Measurements from ENCODE around the gene GRK3.
"Not testable (repeated sequence)": the region's sequence is repeated elsewhere in the genome, so short reads cannot be mapped to it uniquely, and the experiment has no call there.

Gene GRK3

DNA sequence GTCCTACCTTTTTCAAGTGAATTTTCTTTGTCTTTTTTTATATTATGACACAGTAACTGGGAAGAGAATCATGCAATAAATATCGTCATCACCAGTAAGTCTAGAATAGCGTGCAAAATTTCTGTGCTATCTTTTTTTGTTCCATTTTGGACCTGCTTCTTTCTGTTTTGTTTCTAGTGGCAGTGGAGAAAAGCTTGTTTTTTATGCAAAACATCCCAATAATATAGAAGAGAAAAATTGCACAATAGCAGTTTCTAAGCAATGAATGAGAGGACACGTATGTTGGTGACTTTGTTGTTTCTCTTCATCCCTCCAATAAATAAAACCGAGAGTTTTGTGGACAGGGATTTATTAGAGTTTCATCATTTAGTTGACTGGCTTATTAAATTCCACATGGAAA lies 10.3 kb downstream of the GRK3 start:
- no peak for DNase-seq

DNA sequence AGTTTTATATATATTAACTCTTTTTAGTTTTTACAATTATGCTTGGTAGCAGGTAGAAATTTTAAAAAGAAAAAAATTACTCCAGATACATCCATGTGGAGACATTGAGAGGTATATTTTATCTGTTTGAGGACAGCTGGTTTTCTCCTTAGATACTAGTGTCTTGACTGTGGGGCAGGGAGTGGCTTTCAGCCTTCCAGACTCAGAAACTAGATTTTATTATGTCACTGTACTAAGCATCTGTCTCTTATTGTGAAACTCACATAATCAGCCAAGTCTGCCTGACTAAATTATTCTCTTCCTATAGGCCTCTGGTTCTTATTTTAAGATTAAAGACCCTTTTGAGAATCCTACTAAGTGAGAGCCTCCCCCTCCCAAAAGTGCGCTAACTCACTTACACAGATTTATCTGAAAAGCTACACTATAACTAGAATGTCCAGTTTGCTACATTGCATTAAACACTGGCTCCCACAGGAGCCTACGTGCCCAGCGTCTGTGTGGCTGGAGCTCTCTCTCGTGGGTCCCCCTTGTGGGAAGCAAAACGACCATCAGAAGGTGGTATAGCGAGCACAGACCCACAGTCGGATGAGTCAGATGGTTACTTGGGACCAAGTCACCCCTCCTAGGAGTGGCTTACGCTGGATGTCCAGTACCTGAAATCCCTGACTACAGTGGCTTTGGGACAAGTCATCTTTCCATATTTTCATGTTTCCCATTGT lies 11.4 kb downstream of the GRK3 start:
- DNase-seq, result not testable (repeated sequence)

DNA sequence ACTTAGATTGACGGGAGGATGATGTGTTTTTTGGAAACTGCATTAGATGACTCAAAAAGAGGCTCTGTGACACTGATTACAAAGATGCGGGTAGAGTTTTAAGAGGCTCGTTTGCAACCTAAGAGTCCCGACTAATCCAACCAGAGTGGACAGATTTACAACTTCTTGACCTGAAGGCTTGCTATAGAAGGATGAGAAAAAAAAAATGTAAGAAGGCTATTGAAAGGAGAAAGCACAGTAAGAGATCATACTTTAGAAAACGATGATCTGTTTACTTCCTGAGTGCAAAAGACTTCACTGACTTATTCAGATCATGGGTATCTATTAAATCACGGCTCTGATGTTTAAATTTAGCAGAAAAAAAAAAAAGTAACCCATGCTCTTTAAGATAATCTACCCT lies 17.0 kb downstream of the GRK3 start:
- DNase-seq, result not testable (repeated sequence)

DNA sequence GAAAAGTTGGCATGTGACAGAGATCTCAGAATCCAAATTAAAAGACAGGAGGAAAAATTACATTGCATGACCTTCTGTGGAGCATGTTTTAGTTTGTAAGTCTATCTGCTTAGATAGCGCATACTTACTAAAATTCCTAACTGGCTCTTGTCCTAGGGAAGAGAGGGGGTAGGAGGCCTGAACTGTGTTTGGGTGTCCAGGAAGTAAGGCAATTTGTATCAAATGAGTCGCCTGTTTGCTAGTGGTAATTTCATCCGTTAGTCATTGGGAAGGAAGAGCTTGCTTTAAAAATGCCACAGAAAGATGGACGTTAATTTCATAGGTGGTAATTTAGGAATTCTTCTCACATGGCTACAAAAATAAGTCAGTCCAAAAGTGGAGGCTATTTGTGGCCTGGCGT lies 18.5 kb downstream of the GRK3 start:
- DNase-seq, result no peak

DNA sequence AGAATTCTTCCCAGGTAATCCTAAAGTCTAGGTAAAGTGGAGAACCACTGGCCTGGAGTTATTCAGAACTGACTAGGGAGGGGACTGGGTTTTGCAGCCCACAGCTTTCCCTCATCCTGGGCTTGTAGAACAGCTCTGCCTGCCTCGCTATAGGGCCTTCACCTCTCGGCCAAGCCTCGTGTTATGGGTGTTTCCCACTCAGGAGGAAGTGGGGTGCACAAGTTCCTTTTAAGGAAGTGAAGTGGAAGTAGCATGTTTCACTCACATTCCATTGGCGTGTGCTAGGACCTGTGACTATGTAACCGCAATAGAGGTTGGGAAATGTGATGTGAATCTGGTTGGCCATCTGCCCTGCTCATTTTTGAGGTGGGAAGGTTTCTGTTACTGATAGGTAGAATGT lies 20.5 kb downstream of the GRK3 start:
- not testable (repeated sequence) for DNase-seq

DNA sequence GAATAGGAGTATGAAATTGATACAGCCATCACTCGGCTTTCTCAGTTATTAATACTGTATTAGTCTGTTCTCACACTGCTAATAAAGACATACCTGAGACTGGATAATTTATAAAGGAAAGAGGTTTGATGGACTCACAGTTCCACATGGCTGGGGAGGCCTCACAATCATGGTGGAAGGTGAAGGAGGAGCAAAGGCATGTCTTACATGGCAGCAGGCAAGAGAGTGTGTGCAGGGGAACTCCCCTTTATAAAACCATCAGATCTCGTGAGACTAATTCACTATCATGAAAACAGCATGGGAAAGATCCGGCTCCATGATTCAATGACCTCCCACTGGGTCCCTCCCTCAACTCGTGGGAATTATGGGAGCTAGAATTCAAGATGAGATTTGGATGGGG lies 25.2 kb downstream of the GRK3 start:
- DNase-seq, result not testable (repeated sequence)

DNA sequence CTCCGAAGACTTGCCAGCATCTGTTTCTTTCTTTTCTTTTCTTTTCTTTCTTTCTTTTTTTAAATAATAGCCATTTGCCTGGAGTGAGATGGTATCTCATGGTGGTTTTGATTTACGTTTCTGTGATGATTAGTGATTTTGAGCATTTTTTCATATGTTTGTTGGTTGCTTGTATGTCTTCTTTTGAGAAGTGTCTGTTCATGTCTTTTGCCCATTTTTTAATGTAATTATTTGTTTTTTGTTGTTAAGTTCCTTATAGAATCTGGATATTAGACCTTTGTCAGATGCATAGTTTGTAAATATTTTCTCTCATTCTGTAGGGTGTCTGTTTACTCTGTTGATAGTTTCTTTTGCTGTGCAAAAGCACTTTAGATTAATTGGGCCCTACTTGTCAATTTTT lies 28.8 kb downstream of the GRK3 start:
- DNase-seq, result not testable (repeated sequence)

DNA sequence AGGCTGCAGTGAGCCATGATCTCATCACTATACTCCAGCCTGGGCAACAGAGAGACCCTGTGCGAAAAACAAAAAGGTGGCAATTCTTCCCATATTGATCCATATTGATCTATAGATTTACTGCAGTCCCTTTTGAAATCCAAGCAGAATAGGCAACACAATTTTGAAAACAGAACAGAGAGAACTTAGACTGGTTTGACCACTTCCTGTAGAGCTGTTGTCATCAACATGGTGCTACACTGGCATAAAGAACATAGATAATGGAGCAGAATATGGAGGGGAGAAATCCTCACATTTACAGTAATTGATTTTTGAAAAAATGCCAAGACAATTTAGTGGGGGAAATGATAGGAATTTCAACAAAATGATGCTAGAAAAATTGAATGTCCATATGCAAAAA lies 34.1 kb downstream of the GRK3 start:
- no peak for DNase-seq

DNA sequence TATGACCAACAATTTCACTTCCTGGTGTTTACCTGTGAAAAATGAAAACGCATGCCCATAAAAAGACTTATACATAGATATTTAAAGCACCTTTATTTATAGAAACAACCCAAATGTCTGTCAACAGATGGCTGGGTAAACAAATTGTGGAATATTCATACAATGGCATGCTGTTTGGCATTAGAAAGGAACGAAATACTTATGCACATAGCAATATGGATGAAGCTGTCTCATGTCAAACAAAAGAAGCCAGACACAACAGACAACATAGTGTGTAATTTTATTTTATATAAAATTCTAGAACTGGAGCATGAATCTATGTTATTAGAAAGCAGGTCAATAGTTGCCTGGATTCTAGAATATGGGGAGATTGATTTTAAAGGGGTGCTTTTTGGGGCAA lies 38.0 kb downstream of the GRK3 start:
- no peak for DNase-seq

DNA sequence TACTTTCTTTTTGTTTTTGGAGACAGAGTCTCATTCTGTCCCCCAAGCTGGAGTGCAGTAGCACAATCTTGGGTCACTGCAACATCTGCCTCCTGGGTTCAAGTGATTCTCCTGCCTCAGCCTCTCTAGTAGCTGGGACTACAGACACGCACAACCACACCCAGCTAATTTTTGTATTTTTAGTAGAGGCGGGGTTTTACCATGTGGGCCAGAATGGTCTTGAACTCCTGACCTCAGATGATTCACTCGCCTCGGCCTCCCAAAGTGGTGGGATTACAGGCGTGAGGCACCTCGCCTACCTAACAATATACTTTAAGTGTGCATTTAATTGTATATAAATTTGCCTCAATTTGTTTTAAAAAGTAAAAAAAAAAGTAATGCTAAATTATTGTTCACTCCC lies 38.4 kb downstream of the GRK3 start:
- DNase-seq, result no peak

DNA sequence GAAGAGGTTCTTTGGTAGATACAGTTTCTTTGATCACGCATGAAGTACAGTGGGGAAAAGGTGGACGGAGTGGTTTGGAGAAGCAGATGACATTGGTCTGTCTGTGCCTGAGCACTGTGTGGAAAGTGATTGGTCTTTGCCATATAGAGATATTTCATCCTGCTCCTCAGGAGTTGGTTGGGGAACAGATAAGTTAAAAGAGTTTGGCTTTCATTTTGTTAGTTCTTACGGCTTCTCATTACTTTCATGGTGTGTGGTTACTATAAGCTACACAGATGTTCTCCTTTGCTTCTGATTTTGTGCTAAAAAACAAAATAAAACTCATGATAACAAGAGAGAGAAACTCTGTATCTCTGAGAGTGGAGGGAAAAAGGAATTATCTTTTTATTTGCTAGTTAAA lies 40.7 kb downstream of the GRK3 start:
- DNase-seq, result not testable (repeated sequence)

DNA sequence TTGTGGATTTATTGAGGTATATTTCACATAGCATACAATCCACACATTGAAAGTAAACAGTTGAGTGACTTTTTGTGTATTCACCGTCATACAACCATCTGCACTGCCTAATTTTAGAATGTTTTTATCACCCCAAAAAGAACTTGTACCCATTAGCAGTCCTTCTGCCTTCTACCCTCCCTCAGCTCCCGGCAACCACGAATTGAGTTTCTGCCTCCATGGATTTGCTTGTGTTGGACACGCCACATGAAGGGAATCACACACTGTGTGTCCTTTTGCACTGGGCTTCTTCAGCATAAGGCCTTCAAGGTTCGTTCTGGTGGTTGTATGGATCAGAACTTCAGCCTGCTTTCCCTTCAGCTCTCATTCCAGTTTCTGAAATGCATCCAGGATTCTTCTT lies 41.1 kb downstream of the GRK3 start:
- DNase-seq, result not testable (repeated sequence)

DNA sequence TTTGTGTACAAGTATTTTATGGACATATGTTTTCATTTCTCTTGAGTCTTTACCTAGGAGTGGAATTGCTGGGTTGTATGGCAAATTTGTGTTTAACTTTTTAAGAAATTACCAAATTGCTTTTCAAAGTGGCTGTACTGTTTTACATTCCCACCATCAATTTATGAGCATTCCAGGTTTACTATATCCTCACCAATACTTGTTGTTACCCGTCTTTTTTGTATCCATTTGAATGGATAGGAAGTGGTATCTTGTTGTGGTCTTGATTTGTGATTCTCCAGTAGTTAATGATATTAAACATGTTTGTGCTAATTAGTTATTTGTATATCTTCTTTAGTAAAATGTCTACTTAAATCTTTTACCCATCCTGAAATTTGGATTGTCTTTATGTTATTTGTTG lies 46.8 kb downstream of the GRK3 start:
- not testable (repeated sequence) for DNase-seq

DNA sequence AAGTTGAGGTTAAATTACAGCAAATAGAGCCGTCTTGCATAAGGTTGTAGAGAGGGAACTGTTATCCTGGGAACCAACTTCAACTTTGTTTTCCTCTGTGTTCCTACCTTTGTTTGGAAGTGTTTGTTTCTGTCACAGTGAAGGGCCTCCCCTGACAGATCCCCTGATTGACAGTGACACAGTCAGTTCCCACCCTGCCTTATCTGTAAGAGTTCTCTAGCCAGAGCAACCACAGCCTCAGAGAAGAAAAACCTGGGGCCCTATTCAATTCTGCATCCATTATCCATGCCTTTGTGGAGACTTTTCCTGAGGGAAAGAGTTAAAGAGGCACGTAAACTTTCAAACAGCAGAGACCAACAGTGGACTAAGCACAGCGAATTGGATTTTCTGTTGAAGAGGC lies 48.7 kb downstream of the GRK3 start:
- DNase-seq, result not testable (repeated sequence)

DNA sequence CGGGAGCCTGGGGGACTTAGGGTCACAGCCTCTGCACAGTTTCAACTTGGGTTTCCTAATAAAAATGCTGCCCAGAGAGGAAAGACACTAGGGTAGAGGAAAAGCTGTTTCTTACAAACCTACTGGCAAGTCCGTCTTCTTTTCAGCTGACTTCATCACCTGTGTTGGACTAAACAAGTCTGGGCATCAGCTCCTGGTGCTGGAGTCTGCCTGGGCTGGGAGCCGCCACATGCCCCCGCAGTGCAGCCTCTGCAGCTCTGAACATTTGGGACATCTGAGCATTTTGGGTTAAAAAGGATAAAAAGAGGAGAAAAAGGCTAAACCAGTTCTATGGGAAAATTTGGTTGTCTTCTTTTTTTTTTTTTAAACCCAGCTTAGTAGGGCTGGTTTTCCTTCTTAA lies 49.1 kb downstream of the GRK3 start:
- DNase-seq, result not testable (repeated sequence)

DNA sequence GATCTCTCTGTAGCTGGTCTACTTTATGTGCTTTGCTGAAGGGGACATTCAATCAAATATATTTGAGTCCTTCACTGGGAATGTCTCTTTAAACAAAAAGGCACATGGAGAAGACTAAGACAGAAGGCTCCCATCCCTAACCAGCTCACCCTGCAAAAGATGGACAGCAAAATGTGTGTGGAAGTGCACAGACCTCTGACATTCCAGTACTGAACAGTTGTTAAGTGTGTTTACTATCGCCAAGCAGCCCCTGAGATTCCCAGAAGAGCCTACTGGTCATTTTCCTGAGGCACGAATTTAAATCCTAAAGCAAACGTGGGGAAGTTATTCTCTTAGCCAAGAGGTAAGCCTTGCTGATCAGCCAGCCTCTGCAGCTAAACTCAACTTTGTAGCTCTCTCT lies 50.3 kb downstream of the GRK3 start:
- DNase-seq, result not testable (repeated sequence)

DNA sequence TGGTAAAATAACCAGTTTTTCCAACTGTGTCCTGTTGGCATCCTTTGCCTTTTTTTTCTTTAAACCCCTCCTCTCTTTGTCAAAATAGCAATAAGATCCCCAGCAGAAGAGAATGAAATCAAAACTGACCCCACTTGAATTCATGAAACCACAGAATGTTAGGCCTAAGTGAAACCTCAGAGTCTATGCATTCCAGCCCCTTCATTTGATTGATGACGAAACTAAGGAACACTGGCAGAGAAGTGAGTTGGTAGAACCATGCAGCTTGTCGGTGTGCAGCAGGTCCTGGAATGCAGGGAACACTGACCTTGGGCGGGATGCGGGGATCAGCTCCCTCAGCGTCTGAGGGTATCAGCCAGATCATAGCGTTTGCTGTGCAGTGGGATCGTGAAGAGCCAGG lies 57.5 kb downstream of the GRK3 start:
- DNase-seq, result no peak

DNA sequence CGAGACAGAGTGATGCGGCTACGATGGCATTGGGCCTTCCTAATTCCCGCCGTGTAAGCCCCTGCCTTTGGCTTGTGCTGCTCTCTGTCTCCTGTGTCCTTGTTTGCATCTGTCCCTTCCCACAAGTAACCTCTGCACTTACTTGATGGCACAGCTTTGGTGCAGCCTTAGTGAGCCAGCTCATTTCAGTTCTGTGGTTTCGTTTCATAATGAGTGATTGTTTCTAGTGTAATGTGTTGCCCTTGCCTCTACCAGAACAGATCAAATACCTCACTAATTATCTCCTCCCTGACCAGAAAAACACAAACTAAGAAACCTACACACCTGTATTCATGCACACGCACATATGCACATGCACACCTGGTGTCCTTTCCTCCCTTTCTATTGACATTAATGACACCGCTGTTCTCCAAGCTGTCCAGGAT lies 58.8 kb downstream of the GRK3 start:
- DNase-seq, result no peak

DNA sequence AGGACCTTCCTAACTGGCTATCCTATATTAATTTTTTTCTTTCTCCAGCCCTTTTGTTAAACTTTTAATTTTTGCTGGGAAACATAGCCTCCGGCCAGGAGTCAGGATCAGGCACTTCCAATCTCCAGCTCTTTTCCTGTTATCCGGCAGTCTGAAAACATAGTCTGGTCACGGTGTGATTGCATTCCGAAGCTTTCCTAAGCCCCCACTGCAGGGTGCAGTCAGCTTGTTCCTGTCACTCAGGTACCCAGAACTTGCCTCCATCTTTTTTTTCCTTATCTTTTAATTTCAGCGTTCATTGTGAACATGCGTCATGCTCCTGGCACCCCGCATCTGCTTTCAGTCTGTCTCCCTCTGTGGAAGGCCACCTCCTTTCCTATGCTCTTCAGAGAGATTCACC lies 59.4 kb downstream of the GRK3 start:
- DNase-seq, result no peak

DNA sequence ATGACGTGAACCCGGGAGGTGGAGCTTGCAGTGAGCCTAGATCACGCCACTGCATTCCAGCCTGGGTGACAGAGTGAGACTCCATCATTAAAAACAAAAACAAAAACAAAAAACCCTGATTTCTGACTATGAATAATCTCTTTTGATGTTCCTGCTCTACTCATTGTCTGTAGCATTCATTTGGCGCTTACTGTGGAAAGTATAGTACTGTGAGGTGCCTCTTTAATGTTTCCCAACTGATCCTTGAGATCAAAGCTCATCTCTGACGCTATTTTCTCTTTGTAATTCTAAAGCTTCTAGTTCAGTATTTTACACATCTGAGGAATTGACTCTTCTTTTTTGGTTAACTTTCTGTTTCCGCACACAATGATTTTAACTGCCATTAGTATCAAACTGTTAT lies 60.0 kb downstream of the GRK3 start:
- no peak for DNase-seq

DNA sequence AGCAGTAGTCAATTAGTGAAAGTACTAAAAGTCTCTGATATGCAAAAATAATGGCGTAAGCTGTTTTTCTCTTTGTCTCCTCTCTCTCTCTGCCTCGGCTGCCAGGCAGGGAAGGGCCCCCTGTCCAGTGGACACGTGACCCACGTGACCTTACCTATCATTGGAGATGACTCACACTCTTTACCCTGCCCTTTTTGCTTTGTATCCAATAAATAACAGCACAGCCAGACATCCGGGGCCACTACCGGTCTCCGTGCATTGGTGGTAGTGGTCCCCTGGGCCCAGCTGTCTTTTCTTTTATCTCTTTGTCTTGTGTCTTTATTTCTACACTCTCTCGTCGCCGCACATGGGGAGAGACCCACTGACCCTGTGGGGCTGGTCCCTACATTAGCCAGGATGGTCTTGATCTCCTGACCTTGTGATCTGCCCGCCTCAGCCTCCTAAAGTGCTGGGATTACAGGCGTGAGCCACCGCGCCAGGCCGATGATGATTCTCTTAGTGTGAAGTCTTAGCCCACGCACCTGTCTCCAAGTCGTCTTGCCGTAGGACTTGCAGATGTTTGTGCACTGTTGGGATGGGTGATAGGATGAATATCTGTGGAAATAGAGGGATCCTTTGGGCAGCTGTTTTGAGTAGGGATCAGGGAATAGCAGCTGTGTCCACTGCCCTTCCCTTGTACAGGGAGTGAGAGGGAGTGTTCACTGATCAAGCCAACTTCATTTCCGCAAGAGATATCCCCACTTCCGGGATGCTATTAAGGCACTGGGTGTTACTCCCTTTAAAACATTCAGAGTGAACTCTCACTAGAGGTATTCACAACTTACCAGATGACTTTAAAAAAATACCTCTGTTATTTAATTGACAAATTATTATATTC lies 61.5 kb downstream of the GRK3 start:
- DNase-seq, result not testable (repeated sequence)

DNA sequence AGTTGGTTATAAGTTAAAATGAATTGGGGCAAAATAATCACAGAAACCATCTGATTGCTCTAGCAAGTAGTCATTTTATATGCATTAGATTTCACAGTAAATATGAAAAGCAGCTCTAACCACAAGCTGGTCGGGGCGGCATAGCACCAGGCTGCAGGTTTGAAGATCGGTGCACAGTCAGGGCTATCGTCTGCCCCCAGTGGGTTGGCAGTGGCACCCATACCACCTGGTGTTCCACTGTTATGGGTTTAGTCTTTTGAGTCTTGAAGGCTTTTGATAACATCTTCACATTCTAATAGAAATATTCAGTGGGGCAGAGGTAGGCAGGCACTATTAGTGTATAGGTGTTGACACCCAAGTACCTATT lies 62.1 kb downstream of the GRK3 start:
- no peak for DNase-seq

DNA sequence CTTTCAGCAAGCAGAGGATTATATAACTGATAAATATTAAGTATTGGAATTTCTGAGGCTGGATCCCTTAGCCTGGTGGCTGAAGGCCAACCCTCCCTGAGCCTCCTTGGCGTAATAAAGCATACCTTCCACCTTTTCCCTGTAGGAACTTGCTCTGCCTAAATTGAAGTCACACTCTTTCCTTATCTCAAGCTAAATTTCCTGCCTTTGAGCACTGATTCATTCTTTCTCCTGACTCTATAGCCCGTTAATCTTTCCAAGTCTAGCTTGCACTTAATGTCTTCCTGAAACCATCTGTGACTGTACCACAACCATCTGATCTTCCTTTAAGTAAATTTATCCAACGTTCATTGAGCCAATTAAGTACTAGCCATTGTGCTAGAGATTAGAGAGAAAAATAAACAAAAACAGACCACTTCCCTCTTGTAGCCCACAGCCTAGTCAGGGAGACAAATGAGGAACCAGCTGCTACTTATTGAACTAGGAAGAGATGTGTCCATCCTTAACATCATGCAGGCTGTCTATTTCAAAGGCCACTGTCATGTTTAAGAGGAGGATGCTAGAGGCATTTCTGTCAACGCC lies 62.9 kb downstream of the GRK3 start:
- DNase-seq, result peak; percentile 0

DNA sequence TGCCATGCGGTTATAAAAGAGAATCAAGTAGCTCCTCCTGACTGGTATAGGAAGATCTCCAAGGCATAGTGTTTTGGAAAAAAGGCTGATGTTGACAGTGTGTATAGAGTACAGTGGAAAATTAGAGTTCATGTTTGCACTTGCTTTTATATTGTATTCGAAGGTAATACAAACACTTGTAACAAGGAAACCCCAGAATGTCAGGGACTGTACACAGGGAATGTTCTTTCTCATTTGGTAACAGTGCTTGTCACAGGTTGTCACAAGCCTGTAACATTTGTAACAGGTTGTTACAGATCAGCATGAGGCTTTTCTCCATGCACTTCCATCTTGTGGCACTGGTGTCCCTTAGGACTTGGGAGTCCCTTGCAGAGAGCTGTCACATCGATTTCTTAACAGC lies 64.0 kb downstream of the GRK3 start:
- peak; percentile 28 for DNase-seq

Data from NCI-H774 (cell line).